CD4-positive, CD25-positive, alpha-beta regulatory T cell (primary cell): ENCODE results near the gene LRRC74A. TPM values are rescaled to one million over a fixed set of nuclear protein-coding genes. Genes with fewer than 3 reads are reported as not detected.

Source experiments
- ATAC-seq, 2 donors: fragments of 150-1000 bp; cut with Tn5 transposase; one replicate each; pipeline ENCODE4 v1.10.0; 2021; ENCODE audit warnings: low read depth in 2 of 2, moderate number of reproducible peaks in 2 of 2, moderate library complexity in 1 of 2
- DNase-seq, 3 donors: peaks; one replicate each; pipeline versions ENCODE4 v3.0.0 to v3.0.0-alpha.2; 2012 to 2022; ENCODE audit warnings: mixed read lengths in 1 of 3
- H3K27ac ChIP-seq: one replicate; pipeline ENCODE4 v1.7.0; 2013; ENCODE audit warnings: mild to moderate bottlenecking, low read length; ENCODE audit not compliant: insufficient read depth, poor library complexity, severe bottlenecking
- H3K27me3 ChIP-seq: one replicate; pipeline ENCODE4 v1.7.0; 2013; ENCODE audit warnings: low read length; ENCODE audit not compliant: control insufficient read depth, insufficient read depth
- H3K36me3 ChIP-seq: one replicate; pipeline ENCODE4 v1.7.0; 2013; ENCODE audit warnings: mild to moderate bottlenecking, low read length, moderate library complexity; ENCODE audit not compliant: control insufficient read depth, insufficient read depth
- H3K4me1 ChIP-seq: 2 replicates; pipeline ENCODE4 v1.7.0; 2013; ENCODE audit warnings: mild to moderate bottlenecking, low read length; ENCODE audit not compliant: insufficient read depth, control insufficient read depth, poor library complexity, severe bottlenecking
- H3K4me3 ChIP-seq: one replicate; pipeline ENCODE4 v1.7.0; 2013; ENCODE audit warnings: low read depth, mild to moderate bottlenecking, low read length, moderate library complexity
- H3K9me3 ChIP-seq, 2 experiments: 1 replicate in 1 of 2; 2 replicates in 1 of 2; pipeline ENCODE4 v1.7.0; 2013; ENCODE audit warnings: low read length in 2 of 2, mild to moderate bottlenecking in 1 of 2, moderate library complexity in 1 of 2; ENCODE audit not compliant: control insufficient read depth in 2 of 2
- H3K27ac Mint-ChIP-seq, 3 donors: one replicate each; pipeline ENCODE4 v1.8.0; 2020 to 2022; ENCODE audit warnings: mild to moderate bottlenecking in 3 of 3, mixed read lengths in 3 of 3, moderate library complexity in 2 of 3
- H3K27me3 Mint-ChIP-seq: one replicate; pipeline ENCODE4 v1.8.0; 2022; ENCODE audit warnings: mild to moderate bottlenecking, mixed read lengths
- H3K36me3 Mint-ChIP-seq: one replicate; pipeline ENCODE4 v1.8.0; 2020; ENCODE audit warnings: mixed read lengths
- H3K4me1 Mint-ChIP-seq, 4 donors: one replicate each; pipeline ENCODE4 v1.8.0; 2020 to 2022; ENCODE audit warnings: mixed read lengths in 4 of 4, mild to moderate bottlenecking in 1 of 4
- H3K4me3 Mint-ChIP-seq, 4 donors: one replicate each; pipeline ENCODE4 v1.8.0; 2020 to 2022; ENCODE audit warnings: mild to moderate bottlenecking in 4 of 4, mixed read lengths in 4 of 4, moderate library complexity in 3 of 4
- H3K9me3 Mint-ChIP-seq, 7 donors: one replicate each; pipeline ENCODE4 v1.8.0; 2020 to 2022; ENCODE audit warnings: mixed read lengths in 7 of 7, mild to moderate bottlenecking in 3 of 7, moderate library complexity in 2 of 7
- polyA plus RNA-seq, 4 donors: library from polyadenylated mRNA; unstranded; fragments of 300-500 nt; fragmentation: Illumina TruSeq; gene quantifications; one replicate each; pipeline ENCODE4 v1.2.3, GENCODE V29; 2021
- total RNA-seq: library from RNA; stranded (reverse); gene quantifications from one replicate; pipeline ENCODE4 v1.2.3, GENCODE V29; 2022

LRRC74A gene
- total and polyA plus RNA-seq, 5 donors from 2014 or later, result not detected

DNA sequence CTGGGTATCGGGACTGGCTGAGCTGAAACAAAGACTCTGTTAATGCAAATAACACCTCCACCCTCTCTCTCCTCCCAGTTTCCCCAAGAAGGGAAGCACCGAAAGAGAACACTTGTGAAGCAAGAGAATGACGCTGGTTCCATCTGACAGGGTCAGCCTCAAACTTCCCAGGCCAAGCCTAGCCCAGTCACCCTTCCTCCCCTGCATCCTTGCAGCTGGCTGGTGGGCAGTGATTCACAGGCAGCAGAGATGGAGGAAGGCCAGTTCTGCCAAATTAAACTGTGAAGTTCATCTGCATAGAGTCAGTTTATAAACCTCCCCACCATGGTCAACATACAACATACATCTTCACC lies 2.8 kb downstream of the LRRC74A start:
- H3K36me3 Mint-ChIP-seq, result no peaks in the 10 kb centered on the region
- DNase-seq (no peak), ATAC-seq (no peak)
- no peaks in the 10 kb centered on the region for H3K27me3 ChIP-seq
- H3K9me3 ChIP-seq, result no peaks in the 10 kb centered on the region
- peaks cover 15% of the 10 kb centered on the region for H3K27me3 Mint-ChIP-seq
- H3K36me3 ChIP-seq, result no peaks in the 10 kb centered on the region
- no peaks in the 10 kb centered on the region for H3K4me1 Mint-ChIP-seq
- no peak overlapping the region for H3K4me3 Mint-ChIP-seq
- H3K27ac ChIP-seq, result no peak overlapping the region
- H3K27ac Mint-ChIP-seq, result no peak overlapping the region
- no peaks in the 10 kb centered on the region for H3K4me1 ChIP-seq
- H3K9me3 Mint-ChIP-seq, result peaks cover 0 to 1% (median 0%) of the 10 kb centered on the region in 7 donors
- no peak overlapping the region for H3K4me3 ChIP-seq

GRCh38 chr14:76829650-76830421 lies 3.6 kb downstream of the LRRC74A start:
- Histone ChIP-seq H3K27ac (no peak overlapping the region), H3K36me3 (no peaks in the 10 kb centered on the region), H3K4me1 (no peaks in the 10 kb centered on the region), H3K9me3 (no peaks in the 10 kb centered on the region), H3K4me3 (no peak overlapping the region), H3K27me3 (peaks cover 1% of the 10 kb centered on the region)
- Mint-ChIP-seq H3K9me3 (peaks cover 0 to 1% (median 0%) of the 10 kb centered on the region in 7 donors), H3K4me3 (no peak overlapping the region), H3K36me3 (no peaks in the 10 kb centered on the region), H3K4me1 (no peaks in the 10 kb centered on the region), H3K27me3 (peaks cover 12% of the 10 kb centered on the region), H3K27ac (no peak overlapping the region)
- DNase-seq, result no peak
- no peak for ATAC-seq

- Mint-ChIP-seq H3K4me1 (no peaks in the 10 kb centered on the region), H3K36me3 (no peaks in the 10 kb centered on the region), H3K9me3 (peaks cover 0 to 1% (median 0%) of the 10 kb centered on the region in 7 donors), H3K4me3 (no peak overlapping the region), H3K27ac (no peak overlapping the region), H3K27me3 (peaks cover 10% of the 10 kb centered on the region)
- Histone ChIP-seq H3K9me3 (no peaks in the 10 kb centered on the region), H3K27me3 (peaks cover 1% of the 10 kb centered on the region), H3K27ac (no peak overlapping the region), H3K36me3 (no peaks in the 10 kb centered on the region), H3K4me3 (no peak overlapping the region), H3K4me1 (no peaks in the 10 kb centered on the region)
- DNase-seq (no peak), ATAC-seq (no peak)
These were observed 4.3 kb downstream of the LRRC74A start for GRCh38 chr14:76830556-76830955.

GRCh38 chr14:76832503-76832988 lies 6.3 kb downstream of the LRRC74A start:
- Mint-ChIP-seq H3K4me3 (no peak overlapping the region), H3K36me3 (no peaks in the 10 kb centered on the region), H3K27ac (no peak overlapping the region), H3K9me3 (peaks cover 0 to 1% (median 0%) of the 10 kb centered on the region in 7 donors), H3K4me1 (no peaks in the 10 kb centered on the region), H3K27me3 (peaks cover 17% of the 10 kb centered on the region)
- H3K9me3 ChIP-seq, result no peaks in the 10 kb centered on the region
- H3K4me1 ChIP-seq, result no peaks in the 10 kb centered on the region
- H3K36me3 ChIP-seq, result no peaks in the 10 kb centered on the region
- peaks cover 1% of the 10 kb centered on the region for H3K27me3 ChIP-seq
- ATAC-seq, result no peak
- no peak for DNase-seq
- no peak overlapping the region for H3K27ac ChIP-seq
- H3K4me3 ChIP-seq, result no peak overlapping the region

DNA sequence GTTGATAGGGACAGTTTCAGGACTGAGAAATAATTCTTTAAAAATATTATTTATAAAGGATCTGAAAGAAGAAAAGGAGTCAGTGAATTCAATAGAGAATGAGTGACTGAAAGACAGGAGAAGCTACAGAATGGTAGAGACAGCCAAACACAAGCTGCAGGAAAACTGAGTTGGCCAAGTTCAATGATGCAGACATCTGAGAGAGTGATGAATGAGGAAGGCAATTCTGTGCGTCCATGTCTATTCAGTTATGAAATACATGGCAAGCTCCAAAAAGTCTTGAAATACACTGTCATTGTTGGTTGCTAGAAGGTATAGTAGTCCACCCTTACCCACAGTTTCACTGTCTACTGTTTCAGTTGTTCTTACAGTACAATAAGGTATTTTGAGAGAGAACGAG lies 6.8 kb downstream of the LRRC74A start:
- H3K9me3 ChIP-seq, result no peaks in the 10 kb centered on the region
- peaks cover 22% of the 10 kb centered on the region for H3K27me3 Mint-ChIP-seq
- H3K4me1 Mint-ChIP-seq, result no peaks in the 10 kb centered on the region
- peaks cover 0 to 1% (median 0%) of the 10 kb centered on the region in 7 donors for H3K9me3 Mint-ChIP-seq
- H3K27ac Mint-ChIP-seq, result no peak overlapping the region
- peaks cover 1% of the 10 kb centered on the region for H3K27me3 ChIP-seq
- no peak overlapping the region for H3K4me3 Mint-ChIP-seq
- DNase-seq (no peak), ATAC-seq (no peak)
- H3K36me3 ChIP-seq, result no peaks in the 10 kb centered on the region
- no peak overlapping the region for H3K4me3 ChIP-seq
- no peak overlapping the region for H3K27ac ChIP-seq
- no peaks in the 10 kb centered on the region for H3K36me3 Mint-ChIP-seq
- no peaks in the 10 kb centered on the region for H3K4me1 ChIP-seq

- H3K4me1 Mint-ChIP-seq, result no peaks in the 10 kb centered on the region
- Histone ChIP-seq H3K4me3 (no peak overlapping the region), H3K9me3 (no peaks in the 10 kb centered on the region), H3K27ac (no peak overlapping the region), H3K36me3 (no peaks in the 10 kb centered on the region), H3K4me1 (no peaks in the 10 kb centered on the region), H3K27me3 (peaks cover 6% of the 10 kb centered on the region)
- DNase-seq, result no peak
- H3K36me3 Mint-ChIP-seq, result no peaks in the 10 kb centered on the region
- peaks cover 32% of the 10 kb centered on the region for H3K27me3 Mint-ChIP-seq
- H3K9me3 Mint-ChIP-seq, result peaks cover 0 to 1% (median 0%) of the 10 kb centered on the region in 7 donors
- H3K4me3 Mint-ChIP-seq, result no peak overlapping the region
- ATAC-seq, result no peak
- no peak overlapping the region for H3K27ac Mint-ChIP-seq
These were observed 8.0 kb downstream of the LRRC74A start for GRCh38 chr14:76834241-76834661.

DNA sequence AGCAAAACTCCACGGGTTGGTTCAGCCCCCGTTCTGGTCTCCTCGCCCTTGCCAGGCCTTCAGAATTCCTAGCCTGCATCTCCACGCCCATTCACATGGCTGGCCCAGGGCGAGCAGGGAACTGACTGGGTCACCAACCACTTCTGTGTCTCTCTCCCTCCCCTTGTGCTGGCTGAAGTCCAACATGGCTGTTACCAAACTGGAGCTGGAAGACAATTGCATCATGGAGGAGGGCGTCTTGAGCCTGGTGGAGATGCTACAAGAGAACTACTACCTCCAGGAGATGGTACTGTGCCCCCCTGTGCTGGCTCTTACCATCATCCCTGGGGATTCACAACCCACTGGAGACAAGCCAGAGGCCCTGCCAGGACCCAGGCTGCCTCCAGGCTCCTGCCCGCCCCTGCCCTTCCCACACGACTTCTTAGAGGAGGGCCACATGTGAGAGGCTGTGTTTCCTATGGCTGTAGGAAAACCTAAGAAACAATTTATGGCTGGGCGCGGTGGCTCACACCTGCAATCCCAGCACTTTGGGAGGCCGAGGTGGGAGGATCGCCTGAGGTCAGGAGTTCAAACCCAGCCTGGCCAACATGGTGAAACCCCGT lies 9.9 kb downstream of the LRRC74A start:
- peaks cover 0 to 1% (median 0%) of the 10 kb centered on the region in 7 donors for H3K9me3 Mint-ChIP-seq
- peaks cover 36% of the 10 kb centered on the region for H3K27me3 Mint-ChIP-seq
- H3K4me3 Mint-ChIP-seq, result no peak overlapping the region
- no peak overlapping the region for H3K27ac Mint-ChIP-seq
- H3K36me3 Mint-ChIP-seq, result no peaks in the 10 kb centered on the region
- no peak for ATAC-seq
- Histone ChIP-seq H3K36me3 (no peaks in the 10 kb centered on the region), H3K9me3 (no peaks in the 10 kb centered on the region), H3K27me3 (peaks cover 6% of the 10 kb centered on the region), H3K4me3 (no peak overlapping the region), H3K4me1 (no peaks in the 10 kb centered on the region), H3K27ac (no peak overlapping the region)
- no peaks in the 10 kb centered on the region for H3K4me1 Mint-ChIP-seq
- DNase-seq, result no peak

DNA sequence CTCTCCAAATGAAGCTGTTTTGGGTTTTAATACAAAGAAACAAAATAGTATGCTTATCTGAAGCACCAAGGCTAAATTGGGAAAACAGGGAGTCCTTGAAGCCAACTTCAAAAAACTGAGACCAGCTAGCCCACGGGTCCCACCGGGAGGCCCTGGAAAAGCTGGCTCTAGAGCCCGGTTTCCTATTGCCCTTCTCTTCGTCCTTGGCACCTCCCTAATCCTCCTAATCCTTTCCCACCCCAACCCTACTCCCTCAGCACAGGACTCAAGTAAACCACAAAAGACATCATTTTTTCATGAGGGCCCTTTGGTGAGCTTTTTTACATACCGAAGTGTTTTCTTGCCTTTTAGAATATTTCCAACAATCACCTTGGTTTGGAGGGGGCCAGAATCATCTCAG lies 11.3 kb downstream of the LRRC74A start:
- DNase-seq (no peak), ATAC-seq (no peak)
- no peaks in the 10 kb centered on the region for H3K36me3 Mint-ChIP-seq
- Histone ChIP-seq H3K27ac (no peak overlapping the region), H3K9me3 (no peaks in the 10 kb centered on the region), H3K4me1 (no peaks in the 10 kb centered on the region), H3K27me3 (peaks cover 6% of the 10 kb centered on the region), H3K4me3 (no peak overlapping the region), H3K36me3 (no peaks in the 10 kb centered on the region)
- no peak overlapping the region for H3K4me3 Mint-ChIP-seq
- peaks cover 36% of the 10 kb centered on the region for H3K27me3 Mint-ChIP-seq
- no peaks in the 10 kb centered on the region for H3K4me1 Mint-ChIP-seq
- H3K27ac Mint-ChIP-seq, result no peak overlapping the region
- peaks cover 0 to 1% (median 0%) of the 10 kb centered on the region in 7 donors for H3K9me3 Mint-ChIP-seq
